Measurements from ENCODE around the gene GPR32.
"Not testable (repeated sequence)": the region's sequence is repeated elsewhere in the genome, so short reads cannot be mapped to it uniquely, and the experiment has no call there.

The GPR32 gene

DNA sequence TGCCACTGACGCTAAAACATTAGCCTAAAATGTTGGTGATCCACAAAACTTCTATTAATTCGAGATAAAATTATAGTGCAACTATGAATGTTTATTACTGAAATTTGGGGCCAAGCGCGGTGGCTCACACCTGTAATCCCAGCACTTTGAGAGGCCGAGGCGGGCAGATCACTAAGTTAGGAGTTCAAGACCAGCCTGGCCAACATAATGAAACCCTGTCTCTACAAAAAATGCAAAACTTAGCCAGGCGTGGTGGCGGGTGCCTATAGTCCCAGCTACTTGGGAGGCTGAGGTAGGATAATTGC is 13.5 kb downstream of the GPR32 start:
- DNase-seq (ENCODE audit: low read depth) = not testable (repeated sequence)

DNA sequence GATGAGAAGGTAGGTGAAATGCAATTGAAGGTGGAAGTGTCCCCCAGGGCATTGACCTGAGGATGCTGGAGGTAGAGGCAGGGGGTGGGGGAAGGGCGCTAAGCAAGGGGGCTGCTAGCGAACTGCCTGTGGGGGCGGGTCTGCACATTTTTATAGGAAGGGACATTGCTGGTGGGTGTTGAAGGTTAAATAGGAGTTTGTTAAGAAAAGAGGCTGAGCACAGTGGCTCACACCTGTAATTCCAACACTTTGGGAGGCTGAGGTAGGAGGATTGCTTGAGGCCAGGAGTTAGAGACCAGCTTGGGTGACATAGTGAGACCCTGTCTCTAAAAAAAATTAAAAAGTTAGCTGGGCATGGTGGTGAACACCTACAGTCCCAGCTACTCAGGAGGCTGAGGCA is 14.4 kb downstream of the GPR32 start:
- no peak for DNase-seq (ENCODE audit: low read depth)

DNA sequence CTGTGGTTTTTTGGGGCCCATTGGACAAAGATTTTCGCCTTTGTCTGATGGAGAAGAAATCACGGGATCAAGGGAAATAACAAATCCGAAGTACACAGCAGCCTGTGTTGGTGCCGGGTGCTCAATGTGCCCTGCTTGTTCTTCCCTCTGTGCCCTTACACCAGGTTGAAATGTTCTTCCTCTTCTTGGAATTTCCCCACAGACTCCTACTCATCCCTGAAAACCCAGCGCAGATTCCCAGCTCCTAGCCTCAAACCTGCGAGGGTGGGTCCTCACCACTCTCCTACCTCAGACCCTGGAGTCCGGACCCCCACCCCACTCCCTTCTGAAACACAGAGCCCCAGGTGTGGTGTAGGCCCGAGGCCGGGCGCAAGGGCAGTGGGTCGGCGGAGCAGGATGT is 15.1 kb downstream of the GPR32 start:
- no peak for DNase-seq (ENCODE audit: low read depth)

DNA sequence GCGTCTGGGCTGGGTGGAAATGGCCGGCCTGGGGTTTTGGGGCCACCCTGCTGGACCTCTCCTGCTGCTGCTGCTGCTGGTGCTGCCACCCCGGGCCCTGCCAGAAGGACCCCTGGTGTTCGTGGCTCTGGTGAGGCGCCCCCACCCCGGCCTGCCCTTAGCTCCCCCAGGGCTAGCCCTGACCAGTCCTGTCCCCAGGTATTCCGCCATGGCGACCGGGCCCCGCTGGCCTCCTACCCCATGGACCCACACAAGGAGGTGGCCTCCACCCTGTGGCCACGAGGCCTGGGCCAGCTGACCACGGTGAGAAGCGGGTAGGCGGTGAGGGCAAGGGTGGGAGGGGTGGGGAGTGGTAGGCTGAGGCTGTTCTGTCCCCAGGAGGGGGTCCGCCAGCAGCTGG is 20.1 kb downstream of the GPR32 start, which contains the start of gene ACP4:
ACP4 (plus strand) TSS at position 20 of the 400 bp plus-strand sequence; CDS start at position 20, 0 bp downstream.
- no peak for DNase-seq (ENCODE audit: low read depth)

DNA sequence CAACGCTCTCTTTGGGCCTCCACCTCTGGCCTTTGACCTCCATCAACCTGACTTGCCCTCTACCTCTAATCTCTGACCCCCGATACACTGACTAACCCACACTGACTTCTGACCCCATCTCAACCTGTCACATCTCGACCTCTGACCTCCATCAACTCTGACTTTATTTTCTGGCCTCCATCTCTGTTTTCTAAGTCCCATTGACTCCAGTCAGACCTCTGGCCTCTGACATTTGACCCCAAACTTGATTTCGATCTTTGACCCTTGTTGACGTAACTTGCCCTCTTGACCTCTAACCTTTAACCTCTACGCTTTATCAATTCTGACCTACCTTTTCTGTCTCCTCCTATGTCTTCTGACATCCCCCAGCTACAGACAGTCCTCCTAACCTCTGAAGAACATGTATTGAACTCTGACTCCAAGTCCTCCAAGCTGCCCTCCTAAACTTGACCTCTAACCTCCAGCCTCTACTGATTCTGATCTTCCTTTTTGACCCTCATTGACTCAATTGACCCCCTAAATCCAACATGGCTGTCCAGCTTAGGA is 20.7 kb downstream of the GPR32 start:
- no peak for DNase-seq (ENCODE audit: low read depth)

DNA sequence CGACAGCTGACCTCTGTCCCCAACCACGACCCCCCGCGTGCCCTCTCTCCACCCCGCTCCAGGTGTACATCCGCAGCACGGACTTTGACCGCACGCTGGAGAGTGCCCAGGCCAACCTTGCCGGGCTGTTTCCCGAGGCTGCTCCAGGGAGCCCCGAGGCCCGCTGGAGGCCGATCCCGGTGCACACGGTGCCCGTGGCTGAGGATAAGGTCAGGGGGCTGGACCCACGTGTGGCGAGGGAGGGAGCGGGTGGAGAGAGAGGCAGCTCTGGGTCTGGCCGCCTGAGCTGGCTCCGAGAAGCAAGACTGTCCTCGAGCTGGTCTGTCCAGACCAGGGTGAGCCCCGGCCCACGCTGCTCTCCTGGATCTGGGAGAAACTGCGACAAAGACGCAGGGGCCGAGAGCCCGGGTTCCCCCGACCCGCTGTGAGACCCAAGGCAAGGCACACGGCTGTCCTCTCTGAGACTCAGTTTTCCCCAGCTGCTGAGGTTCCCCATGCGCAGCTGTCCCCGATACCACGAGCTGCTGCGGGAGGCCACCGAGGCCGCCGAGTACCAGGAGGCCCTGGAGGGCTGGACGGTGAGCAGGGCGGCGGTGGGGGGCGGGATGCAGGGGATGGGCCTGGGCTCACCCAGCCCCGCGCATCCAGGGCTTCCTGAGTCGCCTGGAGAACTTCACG is 21.5 kb downstream of the GPR32 start:
- DNase-seq (ENCODE audit: low read depth) = no peak

DNA sequence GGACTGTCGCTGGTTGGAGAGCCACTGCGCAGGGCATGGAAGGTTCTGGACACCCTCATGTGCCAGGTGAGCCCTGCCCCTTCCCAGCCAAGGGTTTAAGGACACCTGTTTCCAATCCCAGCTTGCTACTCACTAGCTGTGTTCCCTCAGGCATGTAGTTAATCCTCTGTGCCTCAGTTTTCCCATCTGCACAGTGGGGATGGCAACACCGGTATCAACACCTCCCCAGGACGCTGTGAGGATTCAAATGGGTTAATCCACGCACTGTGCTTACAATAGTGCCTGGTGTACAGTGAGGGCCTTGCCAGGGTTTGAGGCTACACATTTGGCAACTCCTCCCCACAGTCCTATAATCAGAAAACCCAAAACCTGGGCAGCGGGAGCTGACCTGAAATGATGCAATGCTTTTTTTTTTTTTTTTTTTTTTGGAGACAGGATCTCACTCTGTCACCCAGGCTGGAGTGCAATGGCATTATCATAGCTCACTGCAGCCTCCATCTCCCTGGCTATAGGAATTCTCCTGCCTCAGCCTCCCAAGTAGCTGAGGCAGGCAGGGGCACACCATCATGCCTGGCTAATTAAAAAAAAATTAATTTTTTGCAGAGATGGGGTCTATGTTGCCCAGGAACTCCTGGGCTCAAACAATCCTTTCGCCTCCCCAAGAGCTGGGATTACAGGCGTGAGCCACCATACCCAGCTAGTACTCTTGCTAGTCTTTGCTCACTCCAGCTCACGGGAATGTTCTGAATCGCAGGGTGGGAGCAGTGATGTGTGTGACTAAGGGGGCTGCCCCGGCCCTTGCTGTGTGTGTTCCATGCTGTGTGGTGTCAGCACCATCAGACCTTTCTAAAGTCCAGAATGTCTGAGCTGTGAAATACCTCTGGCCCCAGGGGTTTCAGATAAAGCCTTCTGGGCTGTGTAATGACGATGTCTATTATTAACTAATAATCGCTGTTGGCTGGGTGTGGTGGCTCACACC is 22.3 kb downstream of the GPR32 start:
- DNase-seq (ENCODE audit: low read depth) = no peak

DNA sequence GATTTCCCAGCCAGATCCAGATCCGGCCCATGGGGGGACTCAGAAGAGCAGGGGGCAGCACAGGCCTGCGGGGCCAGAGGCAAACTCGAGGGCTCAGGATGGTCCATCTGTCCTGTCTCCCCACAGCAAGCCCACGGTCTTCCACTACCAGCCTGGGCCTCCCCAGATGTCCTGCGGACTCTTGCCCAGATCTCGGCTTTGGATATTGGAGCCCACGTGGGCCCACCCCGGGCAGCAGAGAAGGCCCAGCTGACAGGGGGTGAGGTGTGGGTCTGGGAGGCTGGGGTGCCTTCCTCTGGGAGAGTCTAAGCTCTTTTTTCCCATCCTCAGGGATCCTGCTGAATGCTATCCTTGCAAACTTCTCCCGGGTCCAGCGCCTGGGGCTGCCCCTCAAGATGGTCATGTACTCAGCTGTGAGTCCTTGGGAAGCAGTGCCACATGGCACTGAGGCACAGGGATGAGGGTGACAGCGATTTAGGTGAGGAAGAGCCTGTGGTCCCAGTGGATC is 23.3 kb downstream of the GPR32 start:
- no peak for DNase-seq (ENCODE audit: low read depth)

DNA sequence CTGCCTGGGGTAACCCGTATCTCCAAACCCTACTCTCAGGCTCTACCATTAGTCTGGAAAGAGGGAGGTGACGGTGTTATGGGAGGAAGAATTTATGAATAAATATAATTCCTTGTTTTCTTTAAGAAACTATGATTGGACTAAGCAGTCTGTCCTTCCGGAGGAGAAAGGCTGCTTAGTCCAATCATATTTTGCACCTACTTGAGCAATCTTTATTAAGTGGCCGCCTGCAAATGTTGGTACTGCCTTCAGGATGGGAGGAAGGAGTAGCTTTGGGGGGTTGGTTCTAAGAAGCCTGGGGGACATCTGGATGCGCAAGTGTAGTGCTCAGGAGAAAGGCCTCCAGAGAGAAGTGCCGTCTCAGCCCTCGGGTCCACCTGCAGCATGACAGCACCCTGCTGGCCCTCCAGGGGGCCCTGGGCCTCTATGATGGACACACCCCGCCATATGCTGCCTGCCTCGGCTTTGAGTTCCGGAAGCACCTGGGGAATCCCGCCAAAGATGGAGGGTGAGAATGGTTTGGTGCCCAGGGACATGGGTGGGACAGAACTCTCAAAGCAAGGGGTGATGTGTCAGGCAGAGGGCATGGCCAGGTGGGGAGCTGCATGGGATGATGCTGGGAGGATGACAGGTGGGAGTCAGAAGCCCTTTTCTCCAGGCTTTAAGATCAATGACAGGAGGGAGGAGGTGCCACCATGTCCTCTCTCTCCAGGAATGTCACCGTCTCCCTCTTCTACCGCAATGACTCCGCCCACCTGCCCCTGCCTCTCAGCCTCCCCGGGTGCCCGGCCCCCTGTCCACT is 24.0 kb downstream of the GPR32 start:
- no peak for DNase-seq (ENCODE audit: low read depth)

DNA sequence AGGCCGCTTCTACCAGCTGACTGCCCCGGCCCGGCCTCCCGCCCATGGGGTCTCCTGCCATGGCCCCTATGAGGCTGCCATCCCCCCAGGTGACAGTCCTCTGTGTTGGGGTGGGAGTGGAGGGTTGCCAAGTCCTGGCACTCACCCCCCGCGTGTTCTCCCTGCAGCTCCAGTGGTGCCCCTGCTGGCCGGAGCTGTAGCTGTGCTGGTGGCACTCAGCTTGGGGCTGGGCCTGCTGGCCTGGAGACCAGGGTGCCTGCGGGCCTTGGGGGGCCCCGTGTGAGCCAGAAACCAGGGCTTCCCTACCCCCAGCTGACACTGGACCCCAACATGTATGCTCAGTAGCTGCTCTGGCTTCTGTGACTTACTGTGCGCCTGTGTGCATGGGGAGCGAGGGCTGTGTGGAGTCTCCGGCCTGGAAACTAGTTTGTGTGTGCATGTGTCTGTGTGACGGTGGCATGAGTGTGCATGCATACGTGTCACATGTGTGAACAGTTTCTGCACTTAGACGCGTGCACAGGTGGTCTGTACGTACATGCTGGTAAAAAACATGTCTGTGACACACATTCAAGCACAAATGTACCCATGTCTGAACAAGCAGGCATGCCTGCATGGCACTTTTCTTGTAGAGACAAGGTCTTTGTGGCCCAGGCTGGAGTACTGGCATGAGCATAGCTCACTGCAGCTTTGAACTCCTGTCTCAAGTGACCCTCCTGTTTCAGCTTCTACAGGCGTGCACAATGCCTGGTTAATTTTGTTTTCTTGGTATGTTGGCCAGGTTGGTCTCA is 24.8 kb downstream of the GPR32 start:
- no peak for DNase-seq (ENCODE audit: low read depth)

DNA sequence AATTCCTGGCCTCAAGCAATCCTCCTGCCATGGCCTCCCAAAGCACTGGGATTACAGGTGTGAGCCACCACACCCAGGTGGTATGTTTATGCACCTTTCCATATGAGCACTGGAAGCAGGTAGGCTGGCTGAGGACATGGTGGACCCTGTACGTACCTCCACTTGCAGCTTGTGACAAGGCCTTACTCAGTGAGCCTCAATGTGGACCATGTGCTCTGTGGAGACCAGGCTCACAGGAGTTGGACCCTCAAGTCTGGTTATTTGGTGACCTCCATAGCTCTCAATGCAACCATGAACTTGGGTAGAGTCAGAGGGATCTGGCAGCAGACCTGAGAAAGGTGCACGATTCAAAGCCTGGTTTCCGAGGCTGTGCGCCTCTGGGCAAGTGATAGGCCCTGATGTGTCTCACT is 25.4 kb downstream of the GPR32 start:
- no peak for DNase-seq (ENCODE audit: low read depth)

DNA sequence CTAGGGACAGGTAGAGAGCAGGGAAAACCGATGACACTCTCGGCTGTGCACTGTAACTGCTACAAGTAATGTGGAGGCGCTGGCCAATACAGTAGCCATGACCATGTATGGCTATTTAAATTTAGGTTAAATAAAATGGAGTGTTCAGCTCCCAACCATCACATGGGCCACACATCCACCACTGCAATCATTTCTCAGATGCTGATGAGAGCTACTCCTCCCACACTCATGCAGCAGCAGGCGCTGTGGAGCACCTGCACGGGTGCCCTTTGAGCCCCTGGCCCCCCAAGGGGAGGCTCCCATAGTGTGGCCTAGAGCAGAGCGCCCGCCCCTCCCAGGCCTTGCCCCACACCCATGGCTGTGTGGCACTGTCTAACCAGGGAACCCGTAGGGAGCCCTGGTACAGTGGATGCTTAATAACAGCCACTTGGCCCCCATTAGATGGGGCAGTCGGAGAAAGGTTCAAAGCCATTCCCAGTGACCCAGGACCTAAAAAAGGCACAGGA is 25.9 kb downstream of the GPR32 start:
- DNase-seq (ENCODE audit: low read depth) = no peak

DNA sequence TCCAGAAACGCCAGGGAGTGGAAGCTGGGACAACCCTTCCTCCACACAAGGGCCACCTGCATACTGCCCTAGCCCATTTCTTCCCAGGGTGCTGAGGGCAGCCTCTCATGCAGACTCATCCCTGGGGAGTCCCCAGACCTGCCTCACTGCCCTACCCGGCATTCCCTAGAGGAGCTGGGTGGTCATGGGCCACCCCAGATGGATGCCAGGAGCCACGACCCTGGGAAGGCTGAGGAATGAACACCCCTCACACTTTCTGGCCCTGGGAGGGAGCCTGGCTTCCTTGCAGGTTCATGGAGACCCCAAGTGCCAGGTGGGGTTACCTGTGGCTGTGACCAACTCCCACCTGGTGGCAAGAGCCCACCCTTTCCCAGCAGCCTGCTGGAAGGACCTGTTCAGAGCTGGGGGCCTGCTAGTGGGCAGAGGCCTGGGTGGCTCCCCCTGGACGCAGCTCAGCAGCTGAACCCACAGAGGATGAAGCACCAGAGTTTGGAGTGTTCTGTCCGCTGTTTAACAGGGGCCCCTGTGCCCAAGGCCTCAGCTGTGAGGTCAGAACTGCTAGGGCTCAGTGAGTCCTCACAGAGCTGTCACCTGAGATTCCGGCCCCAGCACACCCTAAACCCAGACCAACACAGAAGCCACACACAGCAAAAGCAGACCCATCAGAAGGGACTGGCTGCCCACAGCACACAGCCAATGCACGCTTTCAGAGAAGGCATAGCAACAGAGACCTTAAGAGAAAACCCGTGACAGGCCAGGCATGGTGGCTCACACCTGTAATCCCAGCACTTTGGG is 26.6 kb downstream of the GPR32 start:
- no peak for DNase-seq (ENCODE audit: low read depth)

DNA sequence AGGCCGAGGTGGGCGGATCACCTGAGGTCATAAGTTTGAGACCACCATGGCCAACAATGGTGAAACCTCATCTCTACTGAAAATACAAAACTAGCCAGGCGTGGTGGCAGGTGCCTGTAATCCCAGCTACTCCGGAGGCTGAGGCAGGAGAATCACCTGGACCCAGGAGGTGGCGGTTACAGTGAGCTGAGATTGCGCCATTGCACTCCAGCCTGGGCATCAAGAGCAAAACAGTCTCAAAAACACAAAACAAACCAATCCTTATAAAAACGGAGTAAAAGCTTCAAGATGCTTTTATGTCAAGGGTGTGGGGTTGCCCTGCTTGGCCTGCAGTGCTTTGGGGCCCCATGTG is 27.1 kb downstream of the GPR32 start:
- DNase-seq (ENCODE audit: low read depth) = no peak

DNA sequence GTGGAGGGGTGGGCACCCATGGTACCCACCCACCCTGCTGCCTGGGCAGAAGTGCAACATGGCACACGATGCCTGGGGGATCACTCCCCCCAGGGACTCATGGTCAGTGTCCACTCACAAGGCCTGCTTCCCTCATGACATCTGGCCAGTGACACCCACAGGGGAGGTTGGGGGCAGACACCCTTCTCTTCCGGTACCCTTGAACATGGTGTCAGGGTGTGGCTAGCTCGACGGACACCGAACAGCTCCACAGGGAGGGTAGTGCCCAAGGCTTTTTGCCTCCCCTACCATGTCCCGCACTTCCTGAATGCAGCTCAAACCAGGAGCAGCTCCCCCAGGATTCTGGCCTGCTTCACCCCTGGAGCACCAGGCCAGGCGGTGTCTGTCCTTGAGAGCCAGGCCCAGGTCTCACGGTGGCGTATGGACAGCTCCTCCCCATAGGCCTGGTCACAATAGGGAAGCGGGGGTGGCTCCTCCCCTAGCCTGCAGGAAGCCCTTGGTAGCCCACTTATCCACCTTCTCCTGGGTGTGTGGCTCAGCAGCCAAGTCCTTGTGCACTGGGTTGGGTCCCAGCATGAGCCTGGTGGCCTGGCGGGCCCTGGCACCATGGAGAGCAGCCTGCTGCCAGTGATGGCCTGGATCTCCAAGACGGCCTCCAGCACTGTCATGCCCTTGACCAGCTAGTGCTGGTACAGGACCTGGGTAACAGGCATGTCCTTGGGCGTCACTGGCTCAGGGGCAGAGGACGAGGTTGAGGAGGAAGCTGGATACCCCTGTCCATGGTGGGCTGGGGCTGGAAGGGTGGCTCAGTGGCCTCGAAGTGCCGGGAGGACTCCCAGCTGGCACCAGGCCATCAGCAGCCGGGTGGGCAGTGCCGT is 27.8 kb downstream of the GPR32 start:
- no peak for DNase-seq (ENCODE audit: low read depth)

DNA sequence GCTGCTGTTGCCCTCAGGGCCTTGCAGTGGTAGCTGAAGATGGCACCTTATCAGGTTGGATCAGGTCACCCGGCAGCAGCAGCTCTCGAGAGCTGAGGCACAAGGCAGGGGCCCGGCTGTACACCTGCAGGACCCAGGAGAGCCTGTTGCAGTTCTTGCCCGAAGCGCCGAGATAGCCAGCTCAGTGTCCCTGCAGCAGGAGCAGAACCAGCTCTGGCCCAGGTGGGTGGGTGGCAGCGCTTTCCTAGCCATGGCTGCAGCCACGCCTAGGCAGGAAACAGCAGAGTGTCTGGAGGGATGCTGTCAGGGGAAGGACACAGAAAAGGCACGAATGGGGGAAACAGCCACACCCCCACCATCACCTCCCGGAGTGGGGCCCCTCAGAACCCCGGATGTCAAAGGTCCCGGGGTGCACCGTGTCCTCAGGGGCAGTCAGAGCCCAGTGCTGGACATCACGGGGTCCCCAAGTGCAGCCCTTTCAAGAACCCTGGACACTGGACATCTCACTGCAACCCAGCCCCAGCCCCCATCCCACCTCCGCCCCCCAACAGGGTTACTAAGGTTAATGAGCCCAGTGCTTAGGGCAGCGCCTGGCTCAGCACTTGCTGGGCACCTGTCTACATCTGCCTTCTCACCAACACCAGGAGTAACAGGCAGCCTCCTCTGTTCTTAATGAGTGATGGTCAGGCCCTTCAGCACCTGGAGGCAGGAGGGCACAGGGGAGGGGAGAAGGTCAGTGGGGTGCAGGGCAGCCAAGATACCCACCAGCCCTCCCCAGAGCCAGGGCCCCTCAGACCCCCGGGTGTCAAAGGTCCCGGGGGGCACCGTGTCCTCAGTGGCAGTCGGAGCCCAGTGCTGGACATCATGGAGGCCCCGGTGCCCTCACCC is 28.6 kb downstream of the GPR32 start:
- DNase-seq (ENCODE audit: low read depth) = no peak

DNA sequence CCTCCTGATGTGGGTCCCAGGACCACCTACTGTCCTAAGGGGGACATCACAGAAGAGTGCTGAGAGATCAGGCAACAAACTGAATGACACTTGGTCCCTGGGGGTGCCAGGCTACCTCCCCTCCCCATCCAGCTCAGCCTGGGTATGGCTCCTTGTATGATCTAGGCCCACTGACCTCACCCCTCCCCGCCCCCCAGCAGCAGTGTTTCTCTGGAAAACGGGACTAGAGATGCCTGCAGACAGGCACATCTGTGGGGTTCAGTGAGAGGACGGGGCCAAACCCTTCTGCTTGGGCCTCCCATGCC is 29.2 kb downstream of the GPR32 start:
- DNase-seq (ENCODE audit: low read depth) = no peak

DNA sequence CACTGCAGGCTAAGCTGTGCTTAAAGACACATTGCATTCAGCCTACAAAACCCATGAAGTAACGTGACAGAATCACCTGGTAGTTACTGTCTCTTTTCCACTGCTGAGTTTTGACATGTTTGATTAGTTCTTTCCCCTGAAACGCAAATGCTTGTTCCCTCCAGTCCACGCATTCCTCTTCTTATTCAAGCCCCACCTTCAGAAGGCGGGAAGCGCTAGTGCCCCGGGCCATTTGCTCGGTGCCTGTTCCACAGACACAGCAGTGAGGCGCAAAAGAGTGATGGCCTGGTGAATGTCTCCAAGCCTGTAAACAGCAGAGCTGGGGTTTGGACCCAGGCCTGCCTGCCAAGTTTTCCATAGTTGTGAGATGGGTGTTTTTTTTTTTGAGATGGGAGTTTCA is 30.8 kb downstream of the GPR32 start:
- no peak for DNase-seq (ENCODE audit: low read depth)
